Rectal smooth muscle tissue (tissue), 1 donor: ENCODE data around the gene HOXA10.

Experiments
- H3K27ac ChIP-seq: one replicate; pipeline ENCODE4 v1.7.0; 2013; ENCODE audit warnings: low read depth, low read length, inconsistent platforms
- H3K27me3 ChIP-seq: one replicate; pipeline ENCODE4 v1.7.0; 2013; ENCODE audit warnings: low read length; ENCODE audit not compliant: control insufficient read depth, insufficient read depth
- H3K36me3 ChIP-seq: one replicate; pipeline ENCODE4 v1.7.0; 2013; ENCODE audit warnings: low read length; ENCODE audit not compliant: control insufficient read depth, insufficient read depth
- H3K4me1 ChIP-seq: one replicate; pipeline ENCODE4 v1.7.0; 2013; ENCODE audit warnings: low read length; ENCODE audit not compliant: control insufficient read depth, insufficient read depth
- H3K4me3 ChIP-seq: one replicate; pipeline ENCODE4 v1.7.0; 2013; ENCODE audit warnings: low read length
- H3K9ac ChIP-seq: one replicate; pipeline ENCODE4 v1.7.0; 2013; ENCODE audit warnings: low read length

The HOXA10 gene

GRCh38 chr7:27149842-27150567 is 24.1 kb downstream of the HOXA10 start:
- Histone ChIP-seq H3K4me1 (peaks cover 17% of the 10 kb centered on the region), H3K27ac (peak overlapping the region; percentile 96), H3K36me3 (peaks cover 6% of the 10 kb centered on the region), H3K9ac (peak overlapping the region; percentile 50), H3K27me3 (peaks cover 7% of the 10 kb centered on the region), H3K4me3 (peak overlapping the region; percentile 90)

- peak overlapping the region; percentile 25 for H3K9ac ChIP-seq
- peaks cover 16% of the 10 kb centered on the region for H3K4me1 ChIP-seq
- peak overlapping the region; percentile 87 for H3K27ac ChIP-seq
- H3K27me3 ChIP-seq = peaks cover 7% of the 10 kb centered on the region
- peaks cover 9% of the 10 kb centered on the region for H3K36me3 ChIP-seq
- peak overlapping the region; percentile 75 for H3K4me3 ChIP-seq
Observed at GRCh38 chr7:27148756-27149641, 25.1 kb downstream of the HOXA10 start.

GRCh38 chr7:27148031-27148755 is 25.9 kb downstream of the HOXA10 start:
- H3K4me1 ChIP-seq = peaks cover 16% of the 10 kb centered on the region
- H3K4me3 ChIP-seq = peak overlapping the region; percentile 75
- H3K27me3 ChIP-seq = peaks cover 7% of the 10 kb centered on the region
- peak overlapping the region; percentile 87 for H3K27ac ChIP-seq
- H3K9ac ChIP-seq = peak overlapping the region; percentile 25
- H3K36me3 ChIP-seq = peaks cover 12% of the 10 kb centered on the region

- Histone ChIP-seq H3K4me1 (peaks cover 14% of the 10 kb centered on the region), H3K27me3 (peaks cover 3% of the 10 kb centered on the region), H3K27ac (peak within 1 kb of the TSS; percentile 87), H3K4me3 (peak within 1 kb of the TSS; percentile 75), H3K9ac (peak within 1 kb of the TSS; percentile 64), H3K36me3 (peaks cover 12% of the 10 kb centered on the region)
Observed at GRCh38 chr7:27147199-27148030, 26.7 kb downstream of the HOXA10 start, which contains the start of gene HOXA6. HOXA6 (minus strand) TSS chr7:27147774; CDS start chr7:27147749, 25 bp downstream.

GRCh38 chr7:27146491-27147198 is 27.5 kb downstream of the HOXA10 start:
- H3K4me3 ChIP-seq = peak overlapping the region; percentile 75
- H3K27ac ChIP-seq = peak overlapping the region; percentile 87
- H3K4me1 ChIP-seq = peaks cover 14% of the 10 kb centered on the region
- H3K27me3 ChIP-seq = peaks cover under 1% of the 10 kb centered on the region
- peaks cover 12% of the 10 kb centered on the region for H3K36me3 ChIP-seq
- H3K9ac ChIP-seq = peak overlapping the region; percentile 64

- peaks cover 14% of the 10 kb centered on the region for H3K4me1 ChIP-seq
- peaks cover 12% of the 10 kb centered on the region for H3K36me3 ChIP-seq
- H3K9ac ChIP-seq = no peak overlapping the region
- peak overlapping the region; percentile 40 for H3K4me3 ChIP-seq
- no peaks in the 10 kb centered on the region for H3K27me3 ChIP-seq
- peak overlapping the region; percentile 52 for H3K27ac ChIP-seq
Observed at GRCh38 chr7:27145914-27146412, 28.2 kb downstream of the HOXA10 start.

GRCh38 chr7:27145165-27145913 is 28.8 kb downstream of the HOXA10 start:
- Histone ChIP-seq H3K4me1 (peaks cover 14% of the 10 kb centered on the region), H3K4me3 (peak overlapping the region; percentile 40), H3K36me3 (peaks cover 12% of the 10 kb centered on the region), H3K27me3 (no peaks in the 10 kb centered on the region), H3K9ac (no peak overlapping the region), H3K27ac (peak overlapping the region; percentile 52)

GRCh38 chr7:27144781-27145164 is 29.3 kb downstream of the HOXA10 start:
- Histone ChIP-seq H3K4me3 (peak overlapping the region; percentile 33), H3K27ac (peak overlapping the region; percentile 52), H3K4me1 (peaks cover 14% of the 10 kb centered on the region), H3K9ac (no peak overlapping the region), H3K27me3 (no peaks in the 10 kb centered on the region), H3K36me3 (peaks cover 12% of the 10 kb centered on the region)

GRCh38 chr7:27143950-27144780 is 30.0 kb downstream of the HOXA10 start:
- Histone ChIP-seq H3K9ac (peak overlapping the region; percentile 34), H3K4me1 (peaks cover 14% of the 10 kb centered on the region), H3K36me3 (peaks cover 12% of the 10 kb centered on the region), H3K27me3 (no peaks in the 10 kb centered on the region), H3K27ac (peak overlapping the region; percentile 52), H3K4me3 (peak overlapping the region; percentile 83)
